CD14-positive monocyte (primary cell): ENCODE measurements around the gene SFTPB. TPM values are rescaled to one million over a fixed set of nuclear protein-coding genes. Genes with fewer than 3 reads are reported as not detected.
A peak's percentile ranks its signal among the peaks of the same experiment; 100 is the strongest.

Experiments used
- DNase-seq, 3 donors: peaks; one replicate each; pipeline ENCODE4 v3.0.0-alpha.2; 2011 to 2022
- H2AFZ ChIP-seq: 2 replicates; pipeline ENCODE4 v1.6.0; 2012; ENCODE audit warnings: mild to moderate bottlenecking, low read depth, low read length, inconsistent platforms; ENCODE audit not compliant: insufficient read depth, poor library complexity, severe bottlenecking
- H3K27ac ChIP-seq, 2 donors: 1 replicate in 1 of 2; 2 replicates in 1 of 2; pipeline ENCODE4 v1.5.1; 2012 to 2013; ENCODE audit warnings: low read length in 2 of 2, control low read depth in 1 of 2, inconsistent platforms in 1 of 2, low read depth in 1 of 2, mild to moderate bottlenecking in 1 of 2
- H3K27me3 ChIP-seq, 2 donors: one replicate each; pipeline versions ENCODE4 v1.6.0 to v1.6.1; 2011 to 2013; ENCODE audit warnings: low read length in 2 of 2; ENCODE audit not compliant: control insufficient read depth in 2 of 2, insufficient read depth in 2 of 2
- H3K36me3 ChIP-seq, 2 donors: replicated peaks in 1 of 2; 1 replicate in 1 of 2; 2 replicates in 1 of 2; pipeline versions ENCODE4 v1.5.1 to v1.6.1; 2012 to 2013; ENCODE audit warnings: low read length in 2 of 2, control low read depth in 1 of 2, inconsistent platforms in 1 of 2, mild to moderate bottlenecking in 1 of 2; ENCODE audit not compliant: insufficient read depth in 2 of 2, control insufficient read depth in 1 of 2
- H3K4me1 ChIP-seq, 2 donors: 1 replicate in 1 of 2; 2 replicates in 1 of 2; pipeline versions ENCODE4 v1.5.1 to v1.6.1; 2012 to 2013; ENCODE audit warnings: low read length in 2 of 2, control low read depth in 1 of 2, inconsistent platforms in 1 of 2, mild to moderate bottlenecking in 1 of 2, moderate library complexity in 1 of 2; ENCODE audit not compliant: insufficient read depth in 2 of 2, control insufficient read depth in 1 of 2
- H3K4me2 ChIP-seq: replicated peaks from 2 replicates; pipeline ENCODE3; 2012; ENCODE audit warnings: low read length, moderate library complexity, mild to moderate bottlenecking; ENCODE audit not compliant: poor library complexity, severe bottlenecking; ENCODE audit errors: extremely low read depth
- H3K4me3 ChIP-seq, 3 experiments: fragments of 200-600 bp in 1 of 3; sonication (generic) in 1 of 3; replicated peaks in 1 of 3; 1 replicate in 2 of 3; 2 replicates in 1 of 3; pipeline ENCODE4 v1.5.1; 2011 to 2013; ENCODE audit warnings: low read length in 3 of 3, mild to moderate bottlenecking in 3 of 3, control low read depth in 2 of 3, low read depth in 2 of 3, inconsistent platforms in 1 of 3, moderate library complexity in 1 of 3
- H3K79me2 ChIP-seq: 2 replicates; pipeline ENCODE4 v1.6.0; 2012; ENCODE audit warnings: mild to moderate bottlenecking, control low read depth, inconsistent platforms, low read length, moderate library complexity; ENCODE audit not compliant: insufficient read depth
- H3K9ac ChIP-seq: 2 replicates; pipeline ENCODE4 v1.6.0; 2017; ENCODE audit warnings: low read length, mild to moderate bottlenecking; ENCODE audit not compliant: insufficient read depth, poor library complexity, severe bottlenecking
- H3K9me3 ChIP-seq, 2 donors: replicated peaks in 1 of 2; 1 replicate in 1 of 2; 2 replicates in 1 of 2; pipeline versions ENCODE4 v1.5.1 to v1.6.1; 2012 to 2013; ENCODE audit warnings: low read length in 2 of 2, control low read depth in 1 of 2; ENCODE audit not compliant: control insufficient read depth in 1 of 2, insufficient read depth in 1 of 2
- H4K20me1 ChIP-seq: 2 replicates; pipeline ENCODE4 v1.6.0; 2012; ENCODE audit warnings: mild to moderate bottlenecking, low read length, control low read depth, moderate library complexity; ENCODE audit not compliant: insufficient read depth
- H3K27ac Mint-ChIP-seq, 7 donors: one replicate each; pipeline ENCODE4 v1.8.0; 2020; ENCODE audit warnings: mild to moderate bottlenecking in 7 of 7, mixed read lengths in 7 of 7, moderate library complexity in 6 of 7, inconsistent platforms in 2 of 7
- H3K27me3 Mint-ChIP-seq, 3 donors: one replicate each; pipeline ENCODE4 v1.8.0; 2021 to 2022; ENCODE audit warnings: low read depth in 3 of 3, mild to moderate bottlenecking in 3 of 3, mixed read lengths in 3 of 3, moderate library complexity in 3 of 3, inconsistent platforms in 1 of 3
- H3K36me3 Mint-ChIP-seq, 2 donors: one replicate each; pipeline ENCODE4 v1.8.0; 2020; ENCODE audit warnings: mixed read lengths in 2 of 2, inconsistent platforms in 1 of 2, mild to moderate bottlenecking in 1 of 2
- H3K4me1 Mint-ChIP-seq: one replicate; pipeline ENCODE4 v1.8.0; 2020; ENCODE audit warnings: mild to moderate bottlenecking, mixed read lengths
- H3K4me3 Mint-ChIP-seq, 2 donors: one replicate each; pipeline ENCODE4 v1.8.0; 2020; ENCODE audit warnings: mild to moderate bottlenecking in 2 of 2, mixed read lengths in 2 of 2, moderate library complexity in 1 of 2
- H3K9me3 Mint-ChIP-seq, 7 donors: one replicate each; pipeline ENCODE4 v1.8.0; 2020 to 2022; ENCODE audit warnings: mixed read lengths in 7 of 7, mild to moderate bottlenecking in 6 of 7, moderate library complexity in 6 of 7, inconsistent platforms in 2 of 7
- WGBS: methylation state at CpG from one replicate; pipeline ENCODE4 v1.1.5; 2013; ENCODE audit warnings: missing lambda C conversion rate; ENCODE audit not compliant: insufficient coverage; 5-methylcytosine and 5-hydroxymethylcytosine counted together
- intact Hi-C, 2 donors: fragments of 100-400 bp; cut with micrococcal nuclease; formaldehyde crosslinking; loops; one replicate each; pipeline versions ENCODE4 v1.15.0 to v1.15.1; 2023
- polyA plus RNA-seq, 3 donors: library from polyadenylated mRNA; depleted of rRNA in 1 of 3; unstranded in 2 of 3; stranded (reverse) in 1 of 3; fragments of 300-500 nt in 2 of 3; fragments of >200 nt in 1 of 3; fragmentation: Illumina TruSeq in 2 of 3; gene quantifications; 1 replicate in 2 of 3; 2 replicates in 1 of 3; pipeline ENCODE4 v1.2.3, GENCODE V29; 2012 to 2021
- TF ChIP-seq, protein P1 (sequence below): fragments of 200-600 bp; IDR thresholded peaks from one replicate; pipeline ENCODE4 v1.8.0; 2022; ENCODE audit warnings: antibody characterized with exemption, mild to moderate bottlenecking

SFTPB gene
- polyA plus RNA-seq, 3 donors = 0.18 to 0.47 TPM; not detected in 1

DNA sequence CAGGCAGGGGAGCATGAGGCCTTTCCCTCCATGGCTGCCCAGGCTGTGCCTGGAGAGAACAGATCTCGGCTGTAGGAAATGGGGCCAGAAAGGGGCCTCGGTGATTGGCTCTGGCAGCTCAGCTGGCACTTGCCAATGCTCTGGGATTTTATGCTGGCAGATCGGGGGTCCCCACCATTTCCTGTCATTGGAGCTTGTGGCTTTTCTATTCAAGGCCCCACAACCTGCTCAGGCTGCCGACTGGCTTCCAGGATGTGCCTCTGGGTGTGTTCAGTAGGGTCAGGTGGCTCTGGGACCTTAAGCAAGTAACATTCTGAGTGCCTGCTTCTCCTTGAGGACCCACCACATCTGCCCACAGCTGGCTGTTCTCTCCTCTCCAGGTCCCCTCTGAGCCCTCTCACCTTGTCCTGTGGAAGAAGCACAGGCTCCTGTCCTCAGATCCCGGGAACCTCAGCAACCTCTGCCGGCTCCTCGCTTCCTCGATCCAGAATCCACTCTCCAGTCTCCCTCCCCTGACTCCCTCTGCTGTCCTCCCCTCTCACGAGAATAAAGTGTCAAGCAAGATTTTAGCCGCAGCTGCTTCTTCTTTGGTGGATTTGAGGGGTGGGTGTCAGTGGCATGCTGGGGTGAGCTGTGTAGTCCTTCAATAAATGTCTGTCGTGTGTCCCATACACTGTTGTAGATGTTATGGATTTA, 30.3 kb upstream of the SFTPB start:
- H3K9me3 ChIP-seq = no peaks in the 10 kb centered on the region
- Mint-ChIP-seq H3K4me3 (peak overlapping the region; percentile 66 to 78), H3K27ac (peak overlapping the region in 6 of 7 donors; percentile 93 to 98 (median 95)), H3K27me3 (peaks cover 0 to 2% (median 1%) of the 10 kb centered on the region in 3 donors), H3K4me1 (peaks cover 85% of the 10 kb centered on the region), H3K36me3 (peaks cover 5% of the 10 kb centered on the region in 2 donors), H3K9me3 (peaks cover 0 to 4% (median 0%) of the 10 kb centered on the region in 7 donors)
- H3K4me2 ChIP-seq = peak overlapping the region; percentile 75
- DNase-seq = no peak
- TF ChIP-seq, protein P1, sequence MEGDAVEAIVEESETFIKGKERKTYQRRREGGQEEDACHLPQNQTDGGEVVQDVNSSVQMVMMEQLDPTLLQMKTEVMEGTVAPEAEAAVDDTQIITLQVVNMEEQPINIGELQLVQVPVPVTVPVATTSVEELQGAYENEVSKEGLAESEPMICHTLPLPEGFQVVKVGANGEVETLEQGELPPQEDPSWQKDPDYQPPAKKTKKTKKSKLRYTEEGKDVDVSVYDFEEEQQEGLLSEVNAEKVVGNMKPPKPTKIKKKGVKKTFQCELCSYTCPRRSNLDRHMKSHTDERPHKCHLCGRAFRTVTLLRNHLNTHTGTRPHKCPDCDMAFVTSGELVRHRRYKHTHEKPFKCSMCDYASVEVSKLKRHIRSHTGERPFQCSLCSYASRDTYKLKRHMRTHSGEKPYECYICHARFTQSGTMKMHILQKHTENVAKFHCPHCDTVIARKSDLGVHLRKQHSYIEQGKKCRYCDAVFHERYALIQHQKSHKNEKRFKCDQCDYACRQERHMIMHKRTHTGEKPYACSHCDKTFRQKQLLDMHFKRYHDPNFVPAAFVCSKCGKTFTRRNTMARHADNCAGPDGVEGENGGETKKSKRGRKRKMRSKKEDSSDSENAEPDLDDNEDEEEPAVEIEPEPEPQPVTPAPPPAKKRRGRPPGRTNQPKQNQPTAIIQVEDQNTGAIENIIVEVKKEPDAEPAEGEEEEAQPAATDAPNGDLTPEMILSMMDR = no peak
- no peaks in the 10 kb centered on the region for H3K27me3 ChIP-seq
- peak overlapping the region; percentile 63 for H2AFZ ChIP-seq
- H3K27ac ChIP-seq = peak overlapping the region; percentile 91 to 93
- WGBS = 10% methylated on average over 3 of the region's 11 CpGs
- H3K36me3 ChIP-seq = no peaks in the 10 kb centered on the region
- H4K20me1 ChIP-seq = no peaks in the 10 kb centered on the region
- intact Hi-C loops = no loop called here
- peak overlapping the region in 2 of 3 experiments; percentile 4 to 67 for H3K4me3 ChIP-seq
- peak overlapping the region; percentile 62 for H3K9ac ChIP-seq
- peaks cover 99 to 100% of the 10 kb centered on the region in 2 donors for H3K4me1 ChIP-seq
- H3K79me2 ChIP-seq = peaks cover 12% of the 10 kb centered on the region

GRCh38 chr2:85697716-85698115, 29.7 kb upstream of the SFTPB start:
- Mint-ChIP-seq H3K4me3 (peak overlapping the region; percentile 39 to 48), H3K4me1 (peaks cover 80% of the 10 kb centered on the region), H3K27me3 (peaks cover 0 to 7% (median 2%) of the 10 kb centered on the region in 3 donors), H3K27ac (peak overlapping the region in 6 of 7 donors; percentile 84 to 98 (median 95)), H3K36me3 (peaks cover 5 to 7% of the 10 kb centered on the region in 2 donors), H3K9me3 (peaks cover 0 to 4% (median 0%) of the 10 kb centered on the region in 7 donors)
- Histone ChIP-seq H3K36me3 (no peaks in the 10 kb centered on the region), H3K9me3 (no peaks in the 10 kb centered on the region), H2AFZ (peak overlapping the region; percentile 63), H4K20me1 (no peaks in the 10 kb centered on the region), H3K27ac (peak overlapping the region; percentile 91 to 93), H3K27me3 (no peaks in the 10 kb centered on the region), H3K4me2 (peak overlapping the region; percentile 75), H3K79me2 (peaks cover 12% of the 10 kb centered on the region), H3K4me3 (peak overlapping the region in 1 of 3 experiments; percentile 67), H3K9ac (peak overlapping the region; percentile 62), H3K4me1 (peaks cover 95 to 100% of the 10 kb centered on the region in 2 donors)
- TF ChIP-seq, protein P1 = no peak
- no peak for DNase-seq
- WGBS = 63% methylated on average over 1 of the region's 2 CpGs
- intact Hi-C loops = no loop called here
